K562 (cell line): ENCODE measurements around the gene PLS1. TPM values are rescaled to one million over a fixed set of nuclear protein-coding genes. Genes with fewer than 3 reads are reported as not detected.
A peak's percentile ranks its signal among the peaks of the same experiment; 100 is the strongest.

Experiments used
- ESRRB ChIP-seq: fragments of 250-450 bp; sonication (Bioruptor Pico); IDR thresholded peaks from 2 replicates; pipeline ENCODE4 v1.5.0; 2020; ENCODE audit warnings: mild to moderate bottlenecking, moderate library complexity, borderline replicate concordance
- GTF2F1 ChIP-seq: IDR thresholded peaks from 2 replicates; pipeline ENCODE4 v1.6.1; 2011; ENCODE audit warnings: low read depth, low read length, improper control_type of control experiment
- NBN ChIP-seq: fragments of 450-650 bp; IDR thresholded peaks from 2 replicates; pipeline ENCODE4 v1.6.1; 2016; ENCODE audit warnings: low read depth, mild to moderate bottlenecking
- POLR2AphosphoS2 ChIP-seq: IDR thresholded peaks from 2 replicates; pipeline ENCODE4 v1.6.1; 2012; ENCODE audit warnings: low read length, improper control_type of control experiment
- SIN3A ChIP-seq, 2 experiments: fragments of 150-350 bp in 1 of 2; IDR thresholded peaks; 2 replicates each; pipeline ENCODE4 v1.6.1; 2011 to 2016; ENCODE audit warnings: borderline replicate concordance in 2 of 2, low read depth in 2 of 2, low read length in 2 of 2, mild to moderate bottlenecking in 2 of 2, moderate library complexity in 2 of 2; ENCODE audit not compliant: control insufficient read depth in 1 of 2
- ZBTB17 ChIP-seq: fragments of 450-650 bp; formaldehyde crosslinking; IDR thresholded peaks from 2 replicates; pipeline ENCODE4 v1.4.0; 2020; ENCODE audit warnings: mild to moderate bottlenecking
- polyA plus RNA-seq, 8 experiments: library from polyadenylated mRNA; depleted of rRNA in 4 of 8; stranded (reverse) in 5 of 8; unstranded in 3 of 8; fragments of >200 nt; fragmentation: Nextera tagmentation in 2 of 8; fragmentation: Illumina TruSeq in 1 of 8; extraction: Ambion mirVana in 2 of 8; extraction: Trizol in 1 of 8; gene quantifications; 2 replicates each; pipeline versions ENCODE4 v1.2.1 to v1.2.3, GENCODE V29; 2011 to 2014; ENCODE audit warnings: inconsistent platforms in 1 of 8, missing spikeins in 1 of 8
- total RNA-seq, 7 experiments: library from RNA; depleted of rRNA in 6 of 7; stranded (reverse); fragments of >200 nt in 6 of 7; fragmentation: Illumina TruSeq in 2 of 7; extraction: Trizol in 2 of 7; gene quantifications; 2 replicates each; pipeline versions ENCODE4 v1.2.1 to v1.2.3, GENCODE V29; 2011 to 2021; ENCODE audit warnings: low replicate concordance in 1 of 7
- TF ChIP-seq, protein P1 (sequence below): fragments of 250-450 bp; sonication (Bioruptor Pico); IDR thresholded peaks from 2 replicates; pipeline ENCODE4 v1.5.0; 2021
- TF ChIP-seq, protein P2 (sequence below): fragments of 450-650 bp; IDR thresholded peaks from 2 replicates; pipeline ENCODE4 v1.6.1; 2016; ENCODE audit warnings: mild to moderate bottlenecking, moderate library complexity
- TF ChIP-seq, protein P3 (sequence below): fragments of 150-350 bp; conservative IDR thresholded peaks from 2 replicates; pipeline ENCODE4 v1.6.1; 2014; ENCODE audit warnings: low read length

The PLS1 gene
- total and polyA plus RNA-seq, 9 of the 15 experiments (the other 6 are each of a cell fraction or from before 2014, with no cell fraction given), result 6.1 to 21.3 (median 13.0) TPM

DNA sequence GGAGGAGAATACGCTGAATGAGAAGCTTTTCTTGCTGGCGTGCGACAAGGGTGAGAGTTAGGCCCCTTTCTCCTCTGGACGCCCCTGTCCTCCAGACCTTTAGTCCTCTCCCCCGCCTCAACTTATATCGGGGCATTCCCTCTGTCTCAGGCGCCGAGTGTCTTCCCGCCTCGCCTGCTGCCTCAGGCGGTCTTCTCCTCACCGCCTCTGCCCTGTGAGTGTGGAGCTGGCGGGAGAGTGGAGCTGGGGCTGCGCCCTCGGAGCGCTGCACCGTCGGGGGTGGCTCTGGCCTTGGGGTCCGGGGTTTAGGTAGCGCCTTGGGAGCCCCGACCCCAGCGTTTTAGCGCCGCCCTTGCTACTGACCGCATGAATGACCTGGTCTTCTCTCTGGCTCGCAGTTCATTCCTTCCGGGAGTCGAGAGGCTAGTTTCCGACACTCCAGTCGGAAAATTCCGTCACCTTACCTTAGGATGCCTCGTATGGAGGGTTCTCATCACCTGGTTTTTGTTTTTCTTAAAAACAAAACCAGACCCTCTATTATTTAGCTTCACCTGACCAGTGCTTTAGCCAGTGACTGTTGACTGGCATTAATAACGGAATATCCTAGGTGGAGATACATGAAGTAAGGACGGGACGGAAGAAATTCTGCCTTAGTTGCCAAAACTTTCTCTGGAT is 128.6 kb downstream of the PLS1 start (continued):
- TF ChIP-seq, protein P1, sequence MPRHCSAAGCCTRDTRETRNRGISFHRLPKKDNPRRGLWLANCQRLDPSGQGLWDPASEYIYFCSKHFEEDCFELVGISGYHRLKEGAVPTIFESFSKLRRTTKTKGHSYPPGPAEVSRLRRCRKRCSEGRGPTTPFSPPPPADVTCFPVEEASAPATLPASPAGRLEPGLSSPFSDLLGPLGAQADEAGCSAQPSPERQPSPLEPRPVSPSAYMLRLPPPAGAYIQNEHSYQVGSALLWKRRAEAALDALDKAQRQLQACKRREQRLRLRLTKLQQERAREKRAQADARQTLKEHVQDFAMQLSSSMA (CRISPR knock-in tag), result no peak
- TF ChIP-seq, protein P2, sequence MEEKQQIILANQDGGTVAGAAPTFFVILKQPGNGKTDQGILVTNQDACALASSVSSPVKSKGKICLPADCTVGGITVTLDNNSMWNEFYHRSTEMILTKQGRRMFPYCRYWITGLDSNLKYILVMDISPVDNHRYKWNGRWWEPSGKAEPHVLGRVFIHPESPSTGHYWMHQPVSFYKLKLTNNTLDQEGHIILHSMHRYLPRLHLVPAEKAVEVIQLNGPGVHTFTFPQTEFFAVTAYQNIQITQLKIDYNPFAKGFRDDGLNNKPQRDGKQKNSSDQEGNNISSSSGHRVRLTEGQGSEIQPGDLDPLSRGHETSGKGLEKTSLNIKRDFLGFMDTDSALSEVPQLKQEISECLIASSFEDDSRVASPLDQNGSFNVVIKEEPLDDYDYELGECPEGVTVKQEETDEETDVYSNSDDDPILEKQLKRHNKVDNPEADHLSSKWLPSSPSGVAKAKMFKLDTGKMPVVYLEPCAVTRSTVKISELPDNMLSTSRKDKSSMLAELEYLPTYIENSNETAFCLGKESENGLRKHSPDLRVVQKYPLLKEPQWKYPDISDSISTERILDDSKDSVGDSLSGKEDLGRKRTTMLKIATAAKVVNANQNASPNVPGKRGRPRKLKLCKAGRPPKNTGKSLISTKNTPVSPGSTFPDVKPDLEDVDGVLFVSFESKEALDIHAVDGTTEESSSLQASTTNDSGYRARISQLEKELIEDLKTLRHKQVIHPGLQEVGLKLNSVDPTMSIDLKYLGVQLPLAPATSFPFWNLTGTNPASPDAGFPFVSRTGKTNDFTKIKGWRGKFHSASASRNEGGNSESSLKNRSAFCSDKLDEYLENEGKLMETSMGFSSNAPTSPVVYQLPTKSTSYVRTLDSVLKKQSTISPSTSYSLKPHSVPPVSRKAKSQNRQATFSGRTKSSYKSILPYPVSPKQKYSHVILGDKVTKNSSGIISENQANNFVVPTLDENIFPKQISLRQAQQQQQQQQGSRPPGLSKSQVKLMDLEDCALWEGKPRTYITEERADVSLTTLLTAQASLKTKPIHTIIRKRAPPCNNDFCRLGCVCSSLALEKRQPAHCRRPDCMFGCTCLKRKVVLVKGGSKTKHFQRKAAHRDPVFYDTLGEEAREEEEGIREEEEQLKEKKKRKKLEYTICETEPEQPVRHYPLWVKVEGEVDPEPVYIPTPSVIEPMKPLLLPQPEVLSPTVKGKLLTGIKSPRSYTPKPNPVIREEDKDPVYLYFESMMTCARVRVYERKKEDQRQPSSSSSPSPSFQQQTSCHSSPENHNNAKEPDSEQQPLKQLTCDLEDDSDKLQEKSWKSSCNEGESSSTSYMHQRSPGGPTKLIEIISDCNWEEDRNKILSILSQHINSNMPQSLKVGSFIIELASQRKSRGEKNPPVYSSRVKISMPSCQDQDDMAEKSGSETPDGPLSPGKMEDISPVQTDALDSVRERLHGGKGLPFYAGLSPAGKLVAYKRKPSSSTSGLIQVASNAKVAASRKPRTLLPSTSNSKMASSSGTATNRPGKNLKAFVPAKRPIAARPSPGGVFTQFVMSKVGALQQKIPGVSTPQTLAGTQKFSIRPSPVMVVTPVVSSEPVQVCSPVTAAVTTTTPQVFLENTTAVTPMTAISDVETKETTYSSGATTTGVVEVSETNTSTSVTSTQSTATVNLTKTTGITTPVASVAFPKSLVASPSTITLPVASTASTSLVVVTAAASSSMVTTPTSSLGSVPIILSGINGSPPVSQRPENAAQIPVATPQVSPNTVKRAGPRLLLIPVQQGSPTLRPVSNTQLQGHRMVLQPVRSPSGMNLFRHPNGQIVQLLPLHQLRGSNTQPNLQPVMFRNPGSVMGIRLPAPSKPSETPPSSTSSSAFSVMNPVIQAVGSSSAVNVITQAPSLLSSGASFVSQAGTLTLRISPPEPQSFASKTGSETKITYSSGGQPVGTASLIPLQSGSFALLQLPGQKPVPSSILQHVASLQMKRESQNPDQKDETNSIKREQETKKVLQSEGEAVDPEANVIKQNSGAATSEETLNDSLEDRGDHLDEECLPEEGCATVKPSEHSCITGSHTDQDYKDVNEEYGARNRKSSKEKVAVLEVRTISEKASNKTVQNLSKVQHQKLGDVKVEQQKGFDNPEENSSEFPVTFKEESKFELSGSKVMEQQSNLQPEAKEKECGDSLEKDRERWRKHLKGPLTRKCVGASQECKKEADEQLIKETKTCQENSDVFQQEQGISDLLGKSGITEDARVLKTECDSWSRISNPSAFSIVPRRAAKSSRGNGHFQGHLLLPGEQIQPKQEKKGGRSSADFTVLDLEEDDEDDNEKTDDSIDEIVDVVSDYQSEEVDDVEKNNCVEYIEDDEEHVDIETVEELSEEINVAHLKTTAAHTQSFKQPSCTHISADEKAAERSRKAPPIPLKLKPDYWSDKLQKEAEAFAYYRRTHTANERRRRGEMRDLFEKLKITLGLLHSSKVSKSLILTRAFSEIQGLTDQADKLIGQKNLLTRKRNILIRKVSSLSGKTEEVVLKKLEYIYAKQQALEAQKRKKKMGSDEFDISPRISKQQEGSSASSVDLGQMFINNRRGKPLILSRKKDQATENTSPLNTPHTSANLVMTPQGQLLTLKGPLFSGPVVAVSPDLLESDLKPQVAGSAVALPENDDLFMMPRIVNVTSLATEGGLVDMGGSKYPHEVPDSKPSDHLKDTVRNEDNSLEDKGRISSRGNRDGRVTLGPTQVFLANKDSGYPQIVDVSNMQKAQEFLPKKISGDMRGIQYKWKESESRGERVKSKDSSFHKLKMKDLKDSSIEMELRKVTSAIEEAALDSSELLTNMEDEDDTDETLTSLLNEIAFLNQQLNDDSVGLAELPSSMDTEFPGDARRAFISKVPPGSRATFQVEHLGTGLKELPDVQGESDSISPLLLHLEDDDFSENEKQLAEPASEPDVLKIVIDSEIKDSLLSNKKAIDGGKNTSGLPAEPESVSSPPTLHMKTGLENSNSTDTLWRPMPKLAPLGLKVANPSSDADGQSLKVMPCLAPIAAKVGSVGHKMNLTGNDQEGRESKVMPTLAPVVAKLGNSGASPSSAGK, result no peak
- TF ChIP-seq NBN (peak; percentile 51; the same call in 1 of the 2 replicates), ZBTB17 (CRISPR knock-in tag) (no peak), ESRRB (no peak), SIN3A (IDR thresholded peaks at IDR 0.05; ENCODE audit: borderline replicate concordance in 2 of 2, control insufficient read depth in 1 of 2, low read depth in 2 of 2, low read length in 2 of 2) (no peak), GTF2F1 (no peak), POLR2AphosphoS2 (no peak)
- TF ChIP-seq, protein P3, sequence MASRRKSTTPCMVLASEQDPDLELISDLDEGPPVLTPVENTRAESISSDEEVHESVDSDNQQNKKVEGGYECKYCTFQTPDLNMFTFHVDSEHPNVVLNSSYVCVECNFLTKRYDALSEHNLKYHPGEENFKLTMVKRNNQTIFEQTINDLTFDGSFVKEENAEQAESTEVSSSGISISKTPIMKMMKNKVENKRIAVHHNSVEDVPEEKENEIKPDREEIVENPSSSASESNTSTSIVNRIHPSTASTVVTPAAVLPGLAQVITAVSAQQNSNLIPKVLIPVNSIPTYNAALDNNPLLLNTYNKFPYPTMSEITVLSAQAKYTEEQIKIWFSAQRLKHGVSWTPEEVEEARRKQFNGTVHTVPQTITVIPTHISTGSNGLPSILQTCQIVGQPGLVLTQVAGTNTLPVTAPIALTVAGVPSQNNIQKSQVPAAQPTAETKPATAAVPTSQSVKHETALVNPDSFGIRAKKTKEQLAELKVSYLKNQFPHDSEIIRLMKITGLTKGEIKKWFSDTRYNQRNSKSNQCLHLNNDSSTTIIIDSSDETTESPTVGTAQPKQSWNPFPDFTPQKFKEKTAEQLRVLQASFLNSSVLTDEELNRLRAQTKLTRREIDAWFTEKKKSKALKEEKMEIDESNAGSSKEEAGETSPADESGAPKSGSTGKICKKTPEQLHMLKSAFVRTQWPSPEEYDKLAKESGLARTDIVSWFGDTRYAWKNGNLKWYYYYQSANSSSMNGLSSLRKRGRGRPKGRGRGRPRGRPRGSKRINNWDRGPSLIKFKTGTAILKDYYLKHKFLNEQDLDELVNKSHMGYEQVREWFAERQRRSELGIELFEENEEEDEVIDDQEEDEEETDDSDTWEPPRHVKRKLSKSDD, result no peak
